ENCODE data around the gene SELENOF. TPM values are rescaled to one million over a fixed set of nuclear protein-coding genes. Genes with fewer than 3 reads are reported as not detected.

Gene SELENOF
- polyA plus RNA-seq, 2 of the 4 experiments (the other 2 are of a cell fraction) = 166 to 311 TPM

DNA sequence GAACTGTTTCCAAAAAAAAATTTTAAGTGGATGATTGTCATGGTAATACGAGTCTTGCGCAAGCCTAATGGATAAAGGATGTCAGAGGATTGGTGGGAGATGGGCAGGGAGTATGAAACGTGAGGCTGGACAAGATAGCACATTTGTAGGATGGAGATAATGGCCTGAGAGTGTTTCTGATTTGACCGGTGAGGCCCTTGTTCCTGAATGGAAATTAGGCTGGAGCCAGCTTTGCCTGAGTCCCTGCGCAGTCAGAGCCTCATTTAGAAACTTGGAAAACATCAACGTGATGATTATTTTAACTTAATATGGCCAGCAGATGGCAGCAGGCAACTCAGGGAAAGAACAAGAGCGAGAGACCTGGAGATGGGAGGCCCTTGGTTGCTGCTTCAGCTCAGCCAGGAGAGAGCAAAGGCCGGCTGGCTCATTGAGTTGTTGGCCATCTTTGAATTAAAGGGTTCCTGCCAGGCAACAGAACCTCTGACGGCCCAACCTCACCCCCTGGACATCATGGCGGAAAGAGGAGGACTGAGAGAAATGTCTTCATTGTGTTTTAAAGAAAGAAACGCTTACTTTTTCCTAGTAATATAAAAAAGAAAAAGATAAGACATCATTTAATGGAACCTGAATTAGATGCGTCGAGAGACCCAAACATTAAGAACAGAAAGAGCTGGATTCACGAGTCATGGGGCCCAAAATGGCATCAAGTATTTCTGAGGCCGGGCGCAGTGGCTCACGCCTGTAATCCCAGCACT, 80.3 kb downstream of the SELENOF start:
- FAIRE-seq = no peak
- ChIA-PET POLR2A (interaction anchor here (0.6 to 1.0 kb wide), 2 partner anchors 80 to 120 kb away, joined by 3 to 10 read pairs; partner anchors contain the start of gene SELENOF), CTCF (interaction anchor here (0.7 to 2.3 kb wide), 25 partner anchors 10 to 261 kb away, joined by 3 to 12 read pairs (median 4); partner anchors contain the start of gene SELENOF)
- Histone ChIP-seq H3K4me3 (no peak overlapping the region), H3K9me3 (no peaks in the 10 kb centered on the region), H3K4me2 (peak overlapping the region; percentile 15; the same call in 1 of the 3 replicates), H3K27ac (no peak overlapping the region), H3K4me1 (0 out of 3 replicates have a peak, but pooled peaks cover 3% of the 10 kb centered on the region)
- 53% methylated on average over 17 of the region's 17 CpGs for WGBS (ENCODE audit: missing lambda C conversion rate)
- DNase-seq (ENCODE audit: low read depth in 1 of 2, low spot score in 1 of 2) = peak; percentile 60 to 86
- ATAC-seq = peak; percentile 97 to 99
- TF ChIP-seq, protein P1, sequence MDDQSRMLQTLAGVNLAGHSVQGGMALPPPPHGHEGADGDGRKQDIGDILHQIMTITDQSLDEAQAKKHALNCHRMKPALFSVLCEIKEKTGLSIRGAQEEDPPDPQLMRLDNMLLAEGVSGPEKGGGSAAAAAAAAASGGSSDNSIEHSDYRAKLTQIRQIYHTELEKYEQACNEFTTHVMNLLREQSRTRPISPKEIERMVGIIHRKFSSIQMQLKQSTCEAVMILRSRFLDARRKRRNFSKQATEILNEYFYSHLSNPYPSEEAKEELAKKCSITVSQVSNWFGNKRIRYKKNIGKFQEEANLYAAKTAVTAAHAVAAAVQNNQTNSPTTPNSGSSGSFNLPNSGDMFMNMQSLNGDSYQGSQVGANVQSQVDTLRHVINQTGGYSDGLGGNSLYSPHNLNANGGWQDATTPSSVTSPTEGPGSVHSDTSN (IDR thresholded peaks at IDR 0.05) = no peak
- TF ChIP-seq, protein P2, sequence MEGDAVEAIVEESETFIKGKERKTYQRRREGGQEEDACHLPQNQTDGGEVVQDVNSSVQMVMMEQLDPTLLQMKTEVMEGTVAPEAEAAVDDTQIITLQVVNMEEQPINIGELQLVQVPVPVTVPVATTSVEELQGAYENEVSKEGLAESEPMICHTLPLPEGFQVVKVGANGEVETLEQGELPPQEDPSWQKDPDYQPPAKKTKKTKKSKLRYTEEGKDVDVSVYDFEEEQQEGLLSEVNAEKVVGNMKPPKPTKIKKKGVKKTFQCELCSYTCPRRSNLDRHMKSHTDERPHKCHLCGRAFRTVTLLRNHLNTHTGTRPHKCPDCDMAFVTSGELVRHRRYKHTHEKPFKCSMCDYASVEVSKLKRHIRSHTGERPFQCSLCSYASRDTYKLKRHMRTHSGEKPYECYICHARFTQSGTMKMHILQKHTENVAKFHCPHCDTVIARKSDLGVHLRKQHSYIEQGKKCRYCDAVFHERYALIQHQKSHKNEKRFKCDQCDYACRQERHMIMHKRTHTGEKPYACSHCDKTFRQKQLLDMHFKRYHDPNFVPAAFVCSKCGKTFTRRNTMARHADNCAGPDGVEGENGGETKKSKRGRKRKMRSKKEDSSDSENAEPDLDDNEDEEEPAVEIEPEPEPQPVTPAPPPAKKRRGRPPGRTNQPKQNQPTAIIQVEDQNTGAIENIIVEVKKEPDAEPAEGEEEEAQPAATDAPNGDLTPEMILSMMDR (IDR thresholded peaks at IDR 0.05) = peak; percentile 70
- TF ChIP-seq ZC3H11A (IDR thresholded peaks at IDR 0.05) = no peak
- TF ChIP-seq RAD21 (conservative IDR thresholded peaks at IDR 0.05 in 1 of 2, IDR thresholded peaks at IDR 0.05 in 1 of 2) = peak; percentile 77 to 80
- peak; percentile 79 to 81; a peak in 3 of 4 replicates for TF ChIP-seq CEBPB (IDR thresholded peaks at IDR 0.05)
- peak; percentile 83 for TF ChIP-seq SMC3 (IDR thresholded peaks at IDR 0.05)

DNA sequence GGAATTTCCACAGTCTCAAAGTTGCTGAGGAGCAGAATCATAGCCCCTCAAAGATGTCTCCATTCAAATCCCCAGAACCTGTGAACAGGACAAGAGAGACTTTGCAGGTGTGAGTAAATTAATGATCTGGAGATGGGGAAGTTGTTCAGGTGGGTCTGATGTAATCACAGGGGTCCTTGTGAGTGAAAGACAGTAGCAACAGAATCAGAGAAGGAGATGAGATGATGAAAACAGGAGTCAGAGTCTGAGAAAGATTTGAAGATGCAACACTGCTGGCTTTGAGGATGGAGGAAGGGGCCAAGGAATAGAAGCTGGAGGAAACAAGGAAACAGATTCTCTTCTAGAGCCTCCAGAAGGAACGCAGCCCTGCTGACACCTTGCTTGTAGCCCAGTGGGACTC, 81.5 kb downstream of the SELENOF start:
- WGBS (ENCODE audit: missing lambda C conversion rate) = 79% methylated on average over 1 of the region's 1 CpG

More for the DNA sequence above, 81.5 kb downstream of the SELENOF start:
- FAIRE-seq = no peak
- Histone ChIP-seq H3K4me1 (0 out of 3 replicates have a peak, but pooled peaks cover 6% of the 10 kb centered on the region), H3K4me3 (no peak overlapping the region), H3K27ac (no peak overlapping the region), H3K4me2 (no peak overlapping the region), H3K9me3 (no peaks in the 10 kb centered on the region)
- TF ChIP-seq ZFP36 (IDR thresholded peaks at IDR 0.05; ENCODE audit: borderline replicate concordance, partially characterized antibody) (no peak), BHLHE40 (IDR thresholded peaks at IDR 0.05; ENCODE audit: low read depth, low read length) (no peak), KDM1A (IDR thresholded peaks at IDR 0.05; ENCODE audit: low read depth) (no peak), MYC (IDR thresholded peaks at IDR 0.05; ENCODE audit: borderline replicate concordance, low read length) (no peak), HEYL (CRISPR knock-in tag; IDR thresholded peaks at IDR 0.05) (no peak), HOXA7 (CRISPR knock-in tag; IDR thresholded peaks at IDR 0.05) (no peak), NFE2L2 (conservative IDR thresholded peaks at IDR 0.05; ENCODE audit: low read length) (no peak), ZSCAN20 (CRISPR knock-in tag; IDR thresholded peaks at IDR 0.05) (no peak), SMC3 (IDR thresholded peaks at IDR 0.05) (no peak), ESRRA (IDR thresholded peaks at IDR 0.05; ENCODE audit: borderline replicate concordance, low read length) (no peak), JUNB (IDR thresholded peaks at IDR 0.05) (no peak), KDM5A (IDR thresholded peaks at IDR 0.05) (no peak), HOXB13 (CRISPR knock-in tag; IDR thresholded peaks at IDR 0.05; ENCODE audit: low read depth) (no peak), NR3C1 (IDR thresholded peaks at IDR 0.05) (no peak), EP300 (IDR thresholded peaks at IDR 0.05) (no peak)
- TF ChIP-seq, protein P1 (IDR thresholded peaks at IDR 0.05) = no peak
- TF ChIP-seq, protein P3, sequence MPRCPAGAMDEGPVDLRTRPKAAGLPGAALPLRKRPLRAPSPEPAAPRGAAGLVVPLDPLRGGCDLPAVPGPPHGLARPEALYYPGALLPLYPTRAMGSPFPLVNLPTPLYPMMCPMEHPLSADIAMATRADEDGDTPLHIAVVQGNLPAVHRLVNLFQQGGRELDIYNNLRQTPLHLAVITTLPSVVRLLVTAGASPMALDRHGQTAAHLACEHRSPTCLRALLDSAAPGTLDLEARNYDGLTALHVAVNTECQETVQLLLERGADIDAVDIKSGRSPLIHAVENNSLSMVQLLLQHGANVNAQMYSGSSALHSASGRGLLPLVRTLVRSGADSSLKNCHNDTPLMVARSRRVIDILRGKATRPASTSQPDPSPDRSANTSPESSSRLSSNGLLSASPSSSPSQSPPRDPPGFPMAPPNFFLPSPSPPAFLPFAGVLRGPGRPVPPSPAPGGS (IDR thresholded peaks at IDR 0.05) = no peak
- TF ChIP-seq, protein P4, sequence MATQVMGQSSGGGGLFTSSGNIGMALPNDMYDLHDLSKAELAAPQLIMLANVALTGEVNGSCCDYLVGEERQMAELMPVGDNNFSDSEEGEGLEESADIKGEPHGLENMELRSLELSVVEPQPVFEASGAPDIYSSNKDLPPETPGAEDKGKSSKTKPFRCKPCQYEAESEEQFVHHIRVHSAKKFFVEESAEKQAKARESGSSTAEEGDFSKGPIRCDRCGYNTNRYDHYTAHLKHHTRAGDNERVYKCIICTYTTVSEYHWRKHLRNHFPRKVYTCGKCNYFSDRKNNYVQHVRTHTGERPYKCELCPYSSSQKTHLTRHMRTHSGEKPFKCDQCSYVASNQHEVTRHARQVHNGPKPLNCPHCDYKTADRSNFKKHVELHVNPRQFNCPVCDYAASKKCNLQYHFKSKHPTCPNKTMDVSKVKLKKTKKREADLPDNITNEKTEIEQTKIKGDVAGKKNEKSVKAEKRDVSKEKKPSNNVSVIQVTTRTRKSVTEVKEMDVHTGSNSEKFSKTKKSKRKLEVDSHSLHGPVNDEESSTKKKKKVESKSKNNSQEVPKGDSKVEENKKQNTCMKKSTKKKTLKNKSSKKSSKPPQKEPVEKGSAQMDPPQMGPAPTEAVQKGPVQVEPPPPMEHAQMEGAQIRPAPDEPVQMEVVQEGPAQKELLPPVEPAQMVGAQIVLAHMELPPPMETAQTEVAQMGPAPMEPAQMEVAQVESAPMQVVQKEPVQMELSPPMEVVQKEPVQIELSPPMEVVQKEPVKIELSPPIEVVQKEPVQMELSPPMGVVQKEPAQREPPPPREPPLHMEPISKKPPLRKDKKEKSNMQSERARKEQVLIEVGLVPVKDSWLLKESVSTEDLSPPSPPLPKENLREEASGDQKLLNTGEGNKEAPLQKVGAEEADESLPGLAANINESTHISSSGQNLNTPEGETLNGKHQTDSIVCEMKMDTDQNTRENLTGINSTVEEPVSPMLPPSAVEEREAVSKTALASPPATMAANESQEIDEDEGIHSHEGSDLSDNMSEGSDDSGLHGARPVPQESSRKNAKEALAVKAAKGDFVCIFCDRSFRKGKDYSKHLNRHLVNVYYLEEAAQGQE (IDR thresholded peaks at IDR 0.05) = no peak
- CTCF ChIA-PET = interaction anchor here (1.6 kb wide), 1 partner anchor 132 kb away, joined by 8 read pairs; no protein-coding TSS in a partner anchor
- no peak for ATAC-seq
- POLR2A ChIA-PET = no interaction called here
- no peak for DNase-seq (ENCODE audit: low read depth in 1 of 2, low spot score in 1 of 2)

Data from A549 (cell line).